HG03469 (cell line): ENCODE measurements around the gene ULK4.
"Not testable (repeated sequence)": the region's sequence is repeated elsewhere in the genome, so short reads cannot be mapped to it uniquely, and the experiment has no call there.

ENCODE experiments used
- ATAC-seq: cut with Tn5 transposase; IDR thresholded peaks from one replicate; pipeline ENCODE4 v1.9.1; 2021; ENCODE audit warnings: mild to moderate bottlenecking, moderate library complexity, moderate number of reproducible peaks; ENCODE audit not compliant: unreplicated experiment

Gene ULK4

GRCh38 chr3:41961751-41962679 lies at the start of gene ULK4:
Gene ULK4, minus strand, starts transcription at chr3:41962103. Its CDS starts 7,344 bp downstream, at chr3:41954759.
- ATAC-seq: peak; percentile 87

GRCh38 chr3:42010530-42010929 lies 48.6 kb upstream of the ULK4 start:
- no peak for ATAC-seq

GRCh38 chr3:42009456-42009855 lies 47.6 kb upstream of the ULK4 start:
- ATAC-seq: no peak

GRCh38 chr3:42007785-42008184 lies 45.9 kb upstream of the ULK4 start:
- no peak for ATAC-seq

- no peak for ATAC-seq
These were observed 43.5 kb upstream of the ULK4 start for GRCh38 chr3:42005401-42005800.

- ATAC-seq: no peak
These were observed 40.9 kb upstream of the ULK4 start for GRCh38 chr3:42002790-42003189.

GRCh38 chr3:42001777-42002176 lies 39.9 kb upstream of the ULK4 start:
- ATAC-seq: no peak

- no peak for ATAC-seq
These were observed 38.0 kb upstream of the ULK4 start for GRCh38 chr3:41999909-42000308.

GRCh38 chr3:41997702-41998550 lies 36.0 kb upstream of the ULK4 start:
- no peak for ATAC-seq

GRCh38 chr3:41991437-41991836 lies 29.5 kb upstream of the ULK4 start:
- ATAC-seq: no peak

GRCh38 chr3:41989518-41989917 lies 27.6 kb upstream of the ULK4 start:
- no peak for ATAC-seq

- ATAC-seq: no peak
These were observed 25.7 kb upstream of the ULK4 start for GRCh38 chr3:41987627-41988026.

- ATAC-seq: no peak
These were observed 24.7 kb upstream of the ULK4 start for GRCh38 chr3:41986561-41986960.

- no peak for ATAC-seq
These were observed 23.1 kb upstream of the ULK4 start for GRCh38 chr3:41985018-41985417.

- ATAC-seq: not testable (repeated sequence)
These were observed 21.2 kb upstream of the ULK4 start for GRCh38 chr3:41983091-41983490.

GRCh38 chr3:41977401-41977800 lies 15.5 kb upstream of the ULK4 start:
- not testable (repeated sequence) for ATAC-seq

GRCh38 chr3:41975416-41976103 lies 13.7 kb upstream of the ULK4 start:
- ATAC-seq: no peak

- ATAC-seq: no peak
These were observed 12.3 kb upstream of the ULK4 start for GRCh38 chr3:41974223-41974622.

GRCh38 chr3:41972802-41973201 lies 10.9 kb upstream of the ULK4 start:
- ATAC-seq: no peak

GRCh38 chr3:41966206-41966605 lies 4.3 kb upstream of the ULK4 start:
- no peak for ATAC-seq

- ATAC-seq: no peak
These were observed 1.9 kb upstream of the ULK4 start for GRCh38 chr3:41963823-41964222.
